Measurements from ENCODE around the gene PDCD11.

Gene PDCD11

GRCh38 chr10:103451831-103452505 is 55.5 kb downstream of the PDCD11 start, which contains the start of gene CALHM2:
Gene CALHM2, minus strand, starts transcription at chr10:103452370. Its CDS starts 2,429 bp downstream, at chr10:103449941.
- peak; percentile 73 for DNase-seq

- DNase-seq = no peak
Observed at GRCh38 chr10:103452506-103453230, 56.2 kb downstream of the PDCD11 start.

- DNase-seq = no peak
Observed at GRCh38 chr10:103454026-103454425, 57.6 kb downstream of the PDCD11 start.

- no peak for DNase-seq
Observed at GRCh38 chr10:103455235-103455634, 58.8 kb downstream of the PDCD11 start.

- DNase-seq = no peak
Observed at GRCh38 chr10:103456074-103456660, 59.7 kb downstream of the PDCD11 start.

GRCh38 chr10:103457176-103457712 is 60.8 kb downstream of the PDCD11 start:
- DNase-seq = no peak

GRCh38 chr10:103457896-103458583 is 61.6 kb downstream of the PDCD11 start:
- DNase-seq = no peak

GRCh38 chr10:103458720-103459119 is 62.3 kb downstream of the PDCD11 start, which contains the start of gene CALHM1:
Gene CALHM1, minus strand, starts transcription at chr10:103458900. Its CDS starts 149 bp downstream, at chr10:103458751.
- peak; percentile 97 for DNase-seq

- no peak for DNase-seq
Observed at GRCh38 chr10:103459615-103460014, 63.2 kb downstream of the PDCD11 start.

- no peak for DNase-seq
Observed at GRCh38 chr10:103463499-103463898, 67.1 kb downstream of the PDCD11 start.

GRCh38 chr10:103465411-103466179 is 69.2 kb downstream of the PDCD11 start:
- no peak for DNase-seq

- DNase-seq = no peak
Observed at GRCh38 chr10:103466734-103467133, 70.3 kb downstream of the PDCD11 start.

GRCh38 chr10:103467406-103467805 is 71.0 kb downstream of the PDCD11 start:
- DNase-seq = no peak

- no peak for DNase-seq
Observed at GRCh38 chr10:103469201-103469600, 72.8 kb downstream of the PDCD11 start.

GRCh38 chr10:103470761-103471653 is 74.6 kb downstream of the PDCD11 start:
- DNase-seq = no peak

- no peak for DNase-seq
Observed at GRCh38 chr10:103472005-103472404, 75.6 kb downstream of the PDCD11 start.

GRCh38 chr10:103473261-103473671 is 76.8 kb downstream of the PDCD11 start:
- DNase-seq = no peak

- DNase-seq = no peak
Observed at GRCh38 chr10:103474077-103474476, 77.7 kb downstream of the PDCD11 start.

- no peak for DNase-seq
Observed at GRCh38 chr10:103475437-103475836, 79.0 kb downstream of the PDCD11 start.

GRCh38 chr10:103476046-103476768 is 79.8 kb downstream of the PDCD11 start:
- peak; percentile 75 for DNase-seq
